Transverse colon (tissue), 4 donors: ENCODE data around the gene PIEZO2. TPM values are rescaled to one million over a fixed set of nuclear protein-coding genes. Genes with fewer than 3 reads are reported as not detected.

Experiments used
- DNase-seq: peaks from one replicate; pipeline ENCODE4 v3.0.0-alpha.2; 2019
- H3K27ac ChIP-seq, 4 donors: fragments of 200-600 bp; sonication (generic); 2 replicates each; pipeline ENCODE4 v1.5.1; 2016 to 2018; ENCODE audit warnings: inconsistent platforms in 4 of 4
- H3K27me3 ChIP-seq: fragments of 200-600 bp; sonication (generic); 2 replicates; pipeline ENCODE4 v1.5.1; 2017; ENCODE audit warnings: inconsistent platforms
- H3K36me3 ChIP-seq, 4 donors: fragments of 200-600 bp; sonication (generic); 2 replicates each; pipeline ENCODE4 v1.5.1; 2017 to 2019; ENCODE audit warnings: inconsistent platforms in 4 of 4
- H3K4me1 ChIP-seq, 4 donors: fragments of 200-600 bp; sonication (generic); 2 replicates each; pipeline ENCODE4 v1.5.1; 2017 to 2020; ENCODE audit warnings: inconsistent platforms in 4 of 4
- H3K4me3 ChIP-seq, 4 donors: fragments of 200-600 bp; sonication (generic); 1 replicate in 1 of 4; 2 replicates in 3 of 4; pipeline versions ENCODE4 v1.5.1 to v1.6.1; 2017 to 2019; ENCODE audit warnings: inconsistent platforms in 4 of 4
- H3K9me3 ChIP-seq, 2 donors: fragments of 200-600 bp; sonication (generic); 2 replicates each; pipeline ENCODE4 v1.5.1; 2017 to 2019; ENCODE audit warnings: inconsistent platforms in 2 of 2
- CTCF ChIP-seq, 5 experiments: fragments of 200-600 bp in 3 of 5; fragments of 450-650 bp in 2 of 5; sonication (generic) in 3 of 5; IDR thresholded peaks; 1 replicate in 2 of 5; 2 replicates in 3 of 5; pipeline ENCODE4 v1.5.1; 2016 to 2017; ENCODE audit warnings: antibody characterized with exemption in 5 of 5, inconsistent platforms in 3 of 5, mild to moderate bottlenecking in 2 of 5, moderate library complexity in 1 of 5
- EP300 ChIP-seq: sonication (generic); formaldehyde crosslinking; IDR thresholded peaks from one replicate; pipeline ENCODE4 v1.6.1; 2017; ENCODE audit warnings: antibody characterized with exemption, low read depth
- POLR2A ChIP-seq: fragments of 450-650 bp; IDR thresholded peaks from one replicate; pipeline ENCODE4 v1.6.1; 2016; ENCODE audit warnings: antibody characterized with exemption, mild to moderate bottlenecking, moderate library complexity
- POLR2AphosphoS5 ChIP-seq, 3 donors: sonication (generic); formaldehyde crosslinking; IDR thresholded peaks; one replicate each; pipeline ENCODE4 v1.6.1; 2016; ENCODE audit warnings: antibody characterized with exemption in 3 of 3
- WGBS, 2 donors: methylation state at CpG; one replicate each; pipeline ENCODE4 v1.1.5; 2018; ENCODE audit warnings: low coverage in 1 of 2; 5-methylcytosine and 5-hydroxymethylcytosine counted together
- in situ Hi-C, 4 donors: fragments of 200-750 bp; cut with MboI; loops; one replicate each; pipeline versions ENCODE4 v1.15.0 to v1.15.1; 2017; ENCODE audit warnings: low sequenced_read_pairs in 3 of 4, low pct_ligation_motif_present in 1 of 4, low pct_unique_long_range_greater_than_20kb in 1 of 4
- intact Hi-C: fragments of 100-400 bp; cut with DNase I; formaldehyde crosslinking; loops from one replicate; pipeline ENCODE4 v1.15.1; 2023; ENCODE audit warnings: low total_unique reads
- total RNA-seq, 4 donors: library from RNA; depleted of rRNA; stranded (reverse); fragments of >200 nt; gene quantifications; one replicate each; pipeline ENCODE4 v1.1.0, GENCODE V29; 2016

The PIEZO2 gene
- total RNA-seq, 4 donors from 2014 or later = 2.9 to 7.5 (median 4.5) TPM

GRCh38 chr18:10760986-10761385, 388.4 kb downstream of the PIEZO2 start:
- H3K4me1 ChIP-seq = no peaks in the 10 kb centered on the region
- no peaks in the 10 kb centered on the region for H3K27me3 ChIP-seq
- no peak overlapping the region for H3K4me3 ChIP-seq
- no peaks in the 10 kb centered on the region for H3K9me3 ChIP-seq
- DNase-seq = no peak
- intact Hi-C loops = no loop called here
- 81 to 83% methylated on average over 5 of the region's 5 CpGs for WGBS, 2 donors
- no peak for TF ChIP-seq POLR2A
- TF ChIP-seq EP300 = no peak
- TF ChIP-seq POLR2AphosphoS5 (IDR thresholded peaks at IDR 0.05) = no peak
- TF ChIP-seq CTCF (IDR thresholded peaks at IDR 0.05) = no peak
- in situ Hi-C loops = no loop called here
- H3K27ac ChIP-seq = no peak overlapping the region
- no peaks in the 10 kb centered on the region for H3K36me3 ChIP-seq

DNA sequence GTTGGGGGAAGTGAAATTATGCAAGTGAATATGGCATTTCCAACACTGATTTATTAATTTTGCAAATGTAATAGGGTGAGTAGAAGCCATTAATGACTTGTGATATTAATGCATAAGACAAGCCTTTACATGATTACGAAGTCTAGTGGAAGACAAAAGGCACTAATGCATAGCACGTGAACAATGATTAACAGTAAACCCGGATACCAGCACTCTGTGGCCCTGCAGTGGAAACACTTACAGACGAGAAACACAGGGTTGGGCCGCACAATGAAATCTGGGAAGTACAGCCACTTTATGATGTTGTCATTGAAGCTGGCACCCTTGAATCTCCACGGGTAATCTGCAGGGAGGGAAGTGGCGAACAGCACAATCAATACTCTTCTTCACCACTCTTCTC, 390.1 kb downstream of the PIEZO2 start:
- in situ Hi-C loops (no loop called here), intact Hi-C loops (no loop called here)
- WGBS, 2 donors = 63 to 64% methylated on average over 6 to 7 of the region's 7 CpGs
- Histone ChIP-seq H3K9me3 (no peaks in the 10 kb centered on the region), H3K27ac (no peak overlapping the region), H3K4me1 (no peaks in the 10 kb centered on the region), H3K27me3 (no peaks in the 10 kb centered on the region), H3K4me3 (no peak overlapping the region), H3K36me3 (no peaks in the 10 kb centered on the region)
- DNase-seq = no peak
- TF ChIP-seq EP300 (no peak), POLR2AphosphoS5 (IDR thresholded peaks at IDR 0.05) (no peak), POLR2A (no peak), CTCF (IDR thresholded peaks at IDR 0.05) (no peak)

GRCh38 chr18:10757946-10758345, 391.4 kb downstream of the PIEZO2 start:
- intact Hi-C loops = no loop called here
- Histone ChIP-seq H3K4me3 (no peak overlapping the region), H3K36me3 (no peaks in the 10 kb centered on the region), H3K4me1 (no peaks in the 10 kb centered on the region), H3K27me3 (no peaks in the 10 kb centered on the region), H3K27ac (no peak overlapping the region), H3K9me3 (no peaks in the 10 kb centered on the region)
- in situ Hi-C loops = no loop called here
- TF ChIP-seq POLR2AphosphoS5 (IDR thresholded peaks at IDR 0.05) (no peak), POLR2A (no peak), CTCF (IDR thresholded peaks at IDR 0.05) (no peak), EP300 (no peak)
- 91 to 95% methylated on average over 4 to 6 of the region's 6 CpGs for WGBS, 2 donors
- DNase-seq = no peak

DNA sequence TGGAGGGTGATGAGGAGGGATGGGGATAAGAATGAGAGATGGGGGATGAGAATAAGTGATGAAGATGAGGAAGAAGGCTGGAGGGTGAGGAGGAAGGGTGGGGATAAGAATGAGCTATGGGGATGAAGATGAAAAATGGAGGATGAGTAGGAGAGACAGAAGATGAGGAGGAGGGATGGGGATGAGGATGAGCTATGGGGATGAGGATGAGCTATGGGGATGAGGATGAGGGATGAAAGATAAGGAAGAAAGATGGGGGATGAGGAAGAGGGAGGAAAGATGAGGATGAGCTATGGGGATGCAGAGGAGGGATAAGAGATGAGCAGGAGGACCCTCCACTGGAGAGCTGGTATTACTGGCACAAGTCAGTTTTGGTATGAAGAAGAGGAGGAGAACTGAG, 392.0 kb downstream of the PIEZO2 start:
- in situ Hi-C loops = no loop called here
- Histone ChIP-seq H3K9me3 (no peaks in the 10 kb centered on the region), H3K36me3 (no peaks in the 10 kb centered on the region), H3K27me3 (no peaks in the 10 kb centered on the region), H3K4me1 (no peaks in the 10 kb centered on the region), H3K4me3 (no peak overlapping the region), H3K27ac (no peak overlapping the region)
- TF ChIP-seq CTCF (IDR thresholded peaks at IDR 0.05) (no peak), POLR2A (no peak), EP300 (no peak), POLR2AphosphoS5 (IDR thresholded peaks at IDR 0.05) (no peak)
- intact Hi-C loops = no loop called here
- DNase-seq = no peak
